Activated CD8-positive, alpha-beta memory T cell treated with anti-CD3 and anti-CD28 coated beads, Interleukin-2, amount 50 U/mL, for 48 hours (primary cell): ENCODE measurements around the gene LBHD2.
"Not testable (repeated sequence)": the region's sequence is repeated elsewhere in the genome, so short reads cannot be mapped to it uniquely, and the experiment has no call there.

Experiments used
- DNase-seq: peaks from one replicate; pipeline ENCODE4 v3.0.0-alpha.2; 2020

LBHD2 gene

DNA sequence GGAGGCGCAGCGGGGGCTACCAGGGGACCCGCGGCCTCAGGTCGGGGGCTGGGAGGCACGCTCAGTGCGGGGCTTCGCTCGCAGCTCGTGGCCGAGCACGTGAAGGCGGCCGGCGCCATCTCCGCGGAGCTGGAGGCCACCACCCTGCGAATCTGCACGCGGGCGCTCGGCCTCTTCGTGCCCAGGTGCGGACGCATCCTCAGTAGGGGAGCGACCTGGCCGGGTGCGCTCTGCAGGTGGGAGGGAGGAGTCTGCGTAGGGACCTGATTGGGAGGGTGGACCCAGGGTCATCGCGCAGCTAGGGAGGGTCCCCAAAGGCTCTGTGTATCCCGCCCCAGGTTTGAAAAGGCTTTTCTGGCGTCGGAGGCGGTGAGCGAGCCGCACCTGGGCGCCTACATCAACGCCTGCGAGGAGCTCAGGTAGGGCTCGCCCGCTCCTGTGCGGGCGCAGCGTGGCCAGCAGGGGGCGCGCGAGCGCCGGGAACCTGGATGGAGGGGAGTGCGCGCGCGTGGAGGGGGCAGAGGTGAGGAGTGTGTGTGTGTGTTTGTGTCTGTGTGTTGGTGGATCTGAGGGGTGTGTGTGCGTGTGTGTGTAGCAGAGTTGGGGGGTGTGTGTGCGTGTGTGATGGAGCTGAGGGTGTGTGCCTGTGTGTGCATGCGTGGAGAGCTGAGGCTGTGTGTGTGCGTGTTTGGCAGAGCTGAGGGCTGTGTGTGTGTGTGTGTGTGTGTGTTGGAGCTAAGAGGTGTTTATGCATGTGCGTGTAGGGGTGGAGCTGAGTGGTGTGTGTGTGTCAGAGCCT is 20.8 kb downstream of the LBHD2 start:
- peak; percentile 94 for DNase-seq

- no peak for DNase-seq
Observed at GRCh38 chr14:103105580-103106150, 21.7 kb downstream of the LBHD2 start.

GRCh38 chr14:103107455-103107854 is 23.4 kb downstream of the LBHD2 start:
- DNase-seq: no peak

DNA sequence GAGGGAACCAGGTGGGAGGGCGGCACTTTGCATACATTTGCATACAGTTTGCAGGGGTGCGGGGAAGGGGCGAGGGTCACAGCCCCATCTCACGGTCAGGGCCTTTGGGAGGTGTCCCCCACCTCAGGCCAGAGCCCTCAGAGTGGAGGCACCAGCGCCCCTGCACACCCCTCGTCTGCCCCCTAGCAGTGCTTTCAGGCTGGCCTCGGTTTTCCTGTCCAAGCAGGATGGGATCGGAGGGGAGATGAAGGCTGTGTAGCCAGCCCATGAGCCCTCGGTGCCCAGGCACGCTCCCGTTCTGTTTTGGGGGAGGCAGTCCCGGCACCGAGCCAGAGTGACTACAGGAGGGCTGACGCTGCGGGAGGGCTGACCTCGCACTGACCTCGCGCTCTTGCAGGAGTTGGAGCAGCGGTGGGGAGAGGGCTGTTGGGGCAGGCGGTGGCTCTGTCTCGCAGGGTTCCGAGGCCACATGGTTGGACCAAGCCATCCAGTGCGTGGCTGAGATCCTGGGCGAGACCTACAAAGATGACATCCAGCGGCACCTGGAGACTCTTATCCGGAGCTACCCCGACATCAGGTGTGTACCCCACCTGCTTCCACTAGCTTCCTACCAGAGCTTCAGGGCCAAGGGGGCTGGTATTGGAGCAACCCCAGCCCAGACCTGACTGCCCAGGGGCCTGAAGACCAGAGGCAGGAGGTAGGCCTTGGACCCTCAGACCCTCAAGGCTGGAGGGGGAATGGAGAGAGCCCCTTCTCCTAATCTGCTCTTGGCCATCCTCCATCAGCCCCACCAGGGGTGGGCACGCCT is 24.1 kb downstream of the LBHD2 start:
- DNase-seq: no peak

DNA sequence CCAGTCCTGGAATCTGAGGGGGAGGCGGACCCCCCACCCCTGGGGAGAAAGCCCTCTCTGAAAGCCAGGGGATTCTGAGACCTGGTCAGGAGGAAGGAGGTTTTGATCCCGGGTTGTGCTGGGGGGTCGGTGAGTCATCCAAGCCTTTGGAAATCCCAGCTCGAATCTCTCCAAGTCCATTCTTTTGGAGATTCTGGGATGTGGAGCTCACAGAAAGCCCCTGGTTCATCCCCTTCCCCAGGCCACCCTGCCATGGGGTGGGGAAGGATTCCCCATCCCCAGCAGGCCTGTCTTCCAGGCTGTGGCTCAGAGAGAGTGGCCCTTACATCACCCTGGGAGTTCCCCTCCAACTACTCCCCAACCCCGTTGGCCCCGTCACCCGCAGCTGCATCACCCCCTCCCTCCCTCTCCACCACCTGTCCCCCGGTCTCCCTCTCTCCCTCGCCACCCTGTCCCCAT is 24.8 kb downstream of the LBHD2 start:
- DNase-seq: no peak

- DNase-seq: no peak
Observed at GRCh38 chr14:103109535-103110441, 25.8 kb downstream of the LBHD2 start.

DNA sequence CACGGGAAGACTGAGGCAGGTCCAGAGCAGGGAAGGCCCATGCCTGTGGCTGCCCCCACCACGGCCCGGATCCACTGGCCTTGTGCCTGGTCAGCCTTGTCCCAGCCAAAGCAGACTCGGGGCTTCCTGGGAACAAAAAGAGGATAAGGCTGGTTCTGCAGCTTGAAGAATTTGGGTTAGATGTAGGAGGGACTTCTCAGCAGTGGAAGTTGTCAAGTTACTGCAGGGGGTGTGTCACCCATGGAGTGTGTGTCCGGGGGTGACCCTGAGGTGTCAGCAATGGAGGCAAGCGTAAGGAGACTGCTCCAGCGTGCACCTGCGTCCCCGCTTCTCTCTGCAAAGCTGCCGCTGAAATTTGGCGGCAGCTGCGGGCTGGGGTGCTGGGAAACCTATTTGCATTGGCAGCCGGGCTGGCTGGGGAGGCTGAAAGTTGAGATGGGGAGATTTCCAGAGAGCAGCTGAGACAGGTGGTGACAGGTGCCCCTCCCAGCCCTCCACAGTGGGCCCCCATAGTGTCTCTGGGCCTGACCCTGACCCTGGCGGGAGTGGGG is 26.7 kb downstream of the LBHD2 start:
- no peak for DNase-seq

DNA sequence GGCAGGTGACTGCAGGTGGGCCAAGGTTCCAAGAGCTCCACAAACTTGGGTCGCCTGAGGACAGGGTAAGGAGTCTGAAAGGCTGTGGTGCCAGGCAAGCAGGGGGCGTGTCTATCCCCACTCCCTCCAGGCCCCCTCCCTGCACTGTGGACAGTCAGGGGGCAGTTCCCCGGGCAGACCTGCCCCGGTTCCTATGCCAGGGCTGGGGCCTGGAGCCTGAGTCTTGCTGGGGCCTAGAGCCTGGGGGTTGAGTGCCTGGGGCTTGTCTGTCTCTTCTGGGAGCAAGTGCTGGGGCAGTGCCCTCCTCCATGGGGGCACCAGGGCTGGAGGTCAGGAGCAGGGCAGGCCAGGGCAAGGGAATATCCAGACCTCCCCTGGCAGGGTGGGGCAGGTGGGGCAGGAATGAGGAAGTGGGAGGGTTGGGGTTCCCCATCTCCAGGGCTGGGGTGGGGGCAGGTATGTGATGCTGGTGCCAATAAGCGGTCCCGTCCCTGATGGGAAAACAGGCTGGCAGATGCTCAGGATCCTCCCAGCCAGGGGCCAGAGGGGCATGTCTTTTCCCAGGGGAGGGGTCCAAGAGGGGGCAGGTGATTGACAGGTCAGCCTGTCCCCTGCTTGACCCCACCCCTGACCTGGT is 27.3 kb downstream of the LBHD2 start:
- DNase-seq: no peak

- no peak for DNase-seq
Observed at GRCh38 chr14:103112400-103113243, 28.6 kb downstream of the LBHD2 start.

- DNase-seq: no peak
Observed at GRCh38 chr14:103113303-103113702, 29.3 kb downstream of the LBHD2 start.

DNA sequence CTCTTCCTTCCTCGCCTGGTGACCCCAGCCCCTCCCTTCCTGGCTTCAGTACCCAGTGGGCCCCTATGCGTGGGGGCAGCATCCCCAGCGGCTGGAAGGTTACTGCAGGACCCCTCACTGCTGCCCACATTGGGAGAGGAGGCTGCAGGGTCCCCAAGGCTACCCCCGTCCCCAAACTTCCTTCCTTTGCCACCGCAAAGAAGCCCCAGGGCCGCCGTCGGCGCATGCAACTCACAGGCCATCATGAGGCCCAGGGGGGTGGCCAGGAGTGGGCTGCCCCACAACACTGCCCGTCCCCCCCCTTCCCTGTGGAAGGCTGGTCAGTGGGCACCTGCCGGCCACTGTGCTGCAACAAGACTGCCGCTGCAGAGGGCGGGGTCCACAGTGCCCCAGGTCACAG is 29.8 kb downstream of the LBHD2 start:
- no peak for DNase-seq

- DNase-seq: not testable (repeated sequence)
Observed at GRCh38 chr14:103115086-103115679, 31.2 kb downstream of the LBHD2 start.

DNA sequence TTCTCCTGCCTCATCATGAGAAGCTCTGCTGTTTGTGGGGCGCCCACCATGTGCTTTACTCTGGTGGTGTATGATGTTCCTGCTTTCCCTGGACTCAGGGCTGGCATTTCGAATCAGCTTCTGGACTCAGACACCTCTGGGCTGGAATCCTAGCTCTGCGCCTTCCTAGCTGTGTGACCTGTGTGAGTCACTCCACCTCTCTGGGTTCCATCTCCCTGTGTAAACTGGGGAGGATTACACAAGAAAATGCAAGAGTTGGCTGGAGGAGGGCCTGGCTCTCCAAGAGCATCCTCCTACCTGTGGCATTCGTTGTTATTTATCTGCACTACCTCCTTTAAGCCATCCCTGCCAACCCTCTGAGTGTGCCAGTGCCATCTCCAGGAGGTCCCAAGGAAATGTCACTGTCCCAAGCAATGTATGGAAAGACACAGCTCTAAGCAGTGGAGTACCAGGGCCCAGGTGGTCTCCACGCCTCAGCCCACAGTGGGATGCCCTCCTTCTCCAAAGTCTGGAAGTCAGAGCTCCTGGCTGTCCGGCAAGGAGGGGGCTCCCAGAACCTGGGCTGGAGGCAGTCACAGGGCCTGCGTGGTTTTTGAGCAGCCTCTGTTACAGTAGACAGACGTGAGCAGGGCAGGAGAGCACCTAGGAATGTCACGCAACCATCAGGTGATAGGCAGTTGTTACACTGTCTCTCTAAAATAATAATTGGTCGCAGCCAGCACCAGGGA is 32.0 kb downstream of the LBHD2 start:
- no peak for DNase-seq

GRCh38 chr14:103116636-103117035 is 32.6 kb downstream of the LBHD2 start:
- DNase-seq: no peak

DNA sequence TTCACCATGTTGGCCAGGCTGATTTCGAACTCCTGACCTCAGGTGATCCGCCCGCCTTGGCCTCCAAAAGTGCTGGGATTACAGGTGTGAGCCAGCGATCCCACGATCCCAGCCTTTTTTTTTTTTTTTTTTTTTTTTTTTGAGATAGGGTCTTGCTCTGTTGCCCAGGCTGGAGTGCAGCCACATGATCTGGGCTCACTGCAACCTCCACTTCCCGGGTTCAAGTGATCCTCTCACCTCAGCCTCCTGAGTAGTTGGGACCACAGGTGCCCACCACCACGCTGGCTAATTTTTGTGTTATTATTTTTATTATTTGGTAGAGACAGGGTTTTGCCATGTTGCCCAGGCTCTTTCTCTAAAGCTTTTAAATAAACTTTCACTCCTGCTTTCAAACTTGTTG is 33.5 kb downstream of the LBHD2 start:
- not testable (repeated sequence) for DNase-seq

GRCh38 chr14:103118018-103118662 is 34.1 kb downstream of the LBHD2 start:
- no peak for DNase-seq

GRCh38 chr14:103118663-103119404 is 34.8 kb downstream of the LBHD2 start:
- no peak for DNase-seq

DNA sequence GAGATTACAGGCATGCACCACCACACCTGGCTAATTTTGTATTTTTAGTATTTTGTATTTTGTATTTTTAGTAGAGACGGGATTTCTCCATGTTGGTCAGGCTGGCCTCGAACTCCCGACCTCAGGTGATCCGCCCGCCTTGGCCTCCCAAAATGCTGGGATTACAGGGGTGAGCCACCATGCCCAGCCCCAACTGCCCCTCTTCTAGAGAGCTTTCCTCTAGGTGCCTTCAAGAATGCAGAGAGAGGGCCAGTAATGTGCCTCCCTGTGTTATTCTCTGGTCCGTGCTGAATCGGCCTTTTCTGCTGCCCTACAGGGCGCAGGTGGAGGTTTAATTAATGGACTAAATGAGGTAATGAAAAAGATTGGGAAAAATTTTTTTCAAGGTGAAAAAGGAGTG is 35.5 kb downstream of the LBHD2 start:
- not testable (repeated sequence) for DNase-seq
